ENCODE results near the gene NSMCE4A.
"Not testable (repeated sequence)": the region's sequence is repeated elsewhere in the genome, so short reads cannot be mapped to it uniquely, and the experiment has no call there.

Gene NSMCE4A

DNA sequence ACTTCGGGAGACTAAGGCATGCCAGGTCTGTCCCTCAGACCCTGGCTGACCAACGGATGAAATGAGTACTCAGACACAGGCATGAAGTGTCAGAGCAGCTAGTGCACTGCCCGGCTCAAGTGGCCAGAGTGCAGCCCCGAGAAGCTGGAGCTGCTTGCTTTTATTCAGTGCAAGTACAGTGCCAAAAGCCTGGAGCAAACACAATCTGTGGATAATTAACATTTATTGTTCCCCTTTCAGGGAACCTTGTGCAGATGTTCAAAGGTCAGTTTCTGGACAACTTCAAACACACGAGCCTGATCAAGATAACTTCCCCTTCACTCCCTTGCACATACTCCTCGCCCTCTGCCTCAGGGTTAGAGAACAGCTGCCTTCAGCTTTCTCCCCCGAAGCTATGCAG lies 39.3 kb downstream of the NSMCE4A start:
- DNase-seq, result no peak

DNA sequence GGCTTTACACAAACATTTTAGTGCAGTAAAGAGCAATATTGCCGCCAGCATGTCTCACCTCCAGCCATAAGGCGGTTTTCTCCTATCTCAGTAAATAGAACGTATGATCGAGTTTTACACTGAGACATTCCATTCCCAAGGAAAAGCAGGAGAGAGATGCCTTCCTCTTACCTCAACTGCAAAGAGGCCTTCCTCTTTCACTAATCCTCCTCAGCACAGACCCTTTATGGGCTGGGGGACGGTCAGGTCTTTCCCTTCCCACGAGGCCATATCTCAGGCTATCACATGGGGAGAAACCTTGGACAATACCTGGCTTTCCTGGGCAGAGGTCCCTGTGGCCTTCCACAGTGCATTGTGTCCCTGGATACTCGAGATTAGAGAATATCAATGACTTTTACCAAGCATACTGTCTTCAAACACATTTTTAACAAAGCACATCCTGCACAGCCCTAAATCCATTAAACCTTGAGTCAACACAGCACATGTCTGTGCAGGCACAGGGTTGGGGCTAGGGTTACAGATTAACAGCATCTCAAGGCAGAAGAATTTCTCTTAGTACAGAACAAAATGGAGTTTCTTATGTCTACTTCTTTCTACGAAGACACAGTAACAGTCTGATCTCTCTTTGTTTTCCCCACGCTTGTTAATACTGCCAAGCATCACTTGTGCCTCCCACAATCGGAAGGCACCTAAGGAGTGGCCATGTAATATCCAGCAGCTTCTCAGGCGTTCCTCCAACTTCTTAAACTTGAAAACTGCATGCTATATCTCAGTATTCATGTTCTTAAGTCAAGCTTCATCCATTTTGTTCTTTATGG lies 44.5 kb downstream of the NSMCE4A start:
- not testable (repeated sequence) for DNase-seq

DNA sequence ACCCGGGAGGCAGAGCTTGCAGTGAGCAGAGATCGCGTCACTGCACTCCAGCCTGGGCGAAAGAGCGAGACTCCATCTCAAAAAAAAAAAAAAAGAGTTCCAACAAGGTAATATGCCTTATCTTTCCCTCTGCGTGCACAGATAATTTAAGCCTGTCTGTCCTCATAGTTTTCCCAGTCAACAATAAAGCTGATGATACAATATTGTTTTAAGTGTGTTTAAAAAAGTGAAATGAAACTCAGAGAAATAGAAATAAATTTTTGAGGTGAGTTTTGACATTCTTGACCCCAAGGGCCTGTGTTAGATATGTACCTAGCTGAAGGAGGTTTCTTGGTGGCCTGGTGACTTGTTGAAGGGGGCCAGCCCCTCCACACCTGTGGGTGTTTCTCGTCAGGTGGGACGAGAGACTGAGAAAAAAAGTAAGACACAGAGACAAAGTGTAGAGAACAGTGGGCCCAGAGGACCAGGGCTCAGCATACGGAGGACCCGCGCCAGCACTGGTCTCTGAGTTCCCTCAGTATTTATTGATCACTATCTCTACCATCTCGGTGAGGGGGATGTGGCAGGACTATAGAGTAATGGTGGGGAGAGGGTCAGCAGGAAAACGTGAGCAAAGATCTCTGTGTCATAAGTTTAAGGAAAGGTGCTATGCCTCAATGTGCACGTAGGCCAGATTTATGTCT lies 45.3 kb downstream of the NSMCE4A start:
- DNase-seq, result not testable (repeated sequence)

DNA sequence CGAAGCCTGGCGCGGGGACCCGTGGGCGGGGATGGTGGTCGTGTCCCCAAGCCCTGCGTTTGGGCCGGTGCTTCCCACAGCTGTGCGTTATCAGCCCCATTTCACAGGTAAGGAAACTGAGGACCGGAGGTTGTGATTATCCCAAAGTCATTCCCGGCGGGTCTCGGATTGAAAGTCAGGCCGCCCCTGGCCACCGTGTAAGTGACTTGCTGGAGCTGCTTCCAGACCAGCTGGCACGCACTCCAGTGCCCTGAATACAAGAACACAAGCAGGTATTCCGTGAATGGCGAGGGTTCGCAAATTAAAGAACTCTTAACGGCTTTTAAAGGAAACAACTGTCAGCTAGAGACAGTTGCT lies 46.5 kb downstream of the NSMCE4A start:
- DNase-seq, result no peak

DNA sequence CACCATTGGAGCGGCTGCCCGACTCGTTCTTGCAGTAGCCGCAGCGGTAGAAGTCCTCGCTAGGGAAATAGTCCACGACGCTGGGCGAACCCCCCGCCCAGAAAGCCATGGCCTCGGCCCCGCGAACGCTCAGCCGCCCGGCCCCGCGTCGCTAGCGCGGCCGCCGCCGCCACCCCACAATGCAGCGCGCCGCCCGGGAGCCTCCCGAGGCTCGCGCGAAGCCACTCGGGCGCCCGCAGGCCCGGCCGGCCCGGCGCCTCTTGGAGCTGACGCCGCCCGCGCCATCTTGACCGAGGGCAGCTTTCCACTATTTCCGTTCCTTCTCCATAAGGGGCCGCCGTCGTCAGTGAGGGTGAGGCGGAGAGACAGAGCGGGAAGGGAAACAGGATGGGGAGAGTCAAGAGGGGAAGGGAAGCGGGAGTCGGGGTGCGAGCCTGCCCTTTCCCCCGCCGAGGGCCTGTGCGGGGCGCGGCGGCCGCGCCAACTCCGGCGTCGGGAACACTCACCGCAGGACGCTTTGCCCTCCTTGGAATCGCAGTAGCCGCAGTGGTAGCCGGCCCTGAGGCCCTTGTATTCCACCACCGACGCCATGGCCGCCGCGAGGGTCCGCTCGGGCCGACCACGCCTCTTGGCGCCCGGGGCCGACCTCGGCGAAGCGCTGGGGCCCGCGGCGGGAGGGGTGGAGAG lies 47.0 kb downstream of the NSMCE4A start, which contains the start of gene ATE1:
Gene ATE1, minus strand, starts transcription at position 191 of the 687 bp plus-strand sequence. Its CDS starts 82 bp downstream, at position 109.
- peak; percentile 73 for DNase-seq

DNA sequence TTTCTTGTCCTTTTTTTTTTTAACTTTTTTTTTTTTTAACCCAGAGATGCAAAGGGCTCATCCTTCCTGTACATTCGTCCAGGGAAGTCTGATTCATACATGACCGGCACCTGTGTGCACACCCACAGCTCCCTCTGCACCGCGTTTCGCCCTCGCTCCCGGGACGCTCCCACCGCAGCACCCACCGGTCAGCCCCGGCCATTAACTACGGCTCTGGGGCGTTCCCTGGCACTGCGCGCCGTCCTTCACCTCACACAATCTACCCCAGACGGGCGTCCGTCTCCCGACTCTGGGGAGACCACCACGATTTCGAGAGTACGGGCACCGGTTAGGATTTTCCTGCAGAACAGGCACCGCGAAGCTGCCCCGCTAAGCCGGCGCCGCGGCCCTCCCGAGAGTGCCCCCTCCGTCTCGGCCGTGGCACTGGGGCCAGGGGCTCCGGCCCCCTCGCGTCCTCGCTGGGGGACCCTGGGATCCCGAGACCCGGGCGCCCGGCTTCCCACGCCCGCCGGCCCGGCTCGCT lies 47.6 kb downstream of the NSMCE4A start:
- peak; percentile 25 for DNase-seq

DNA sequence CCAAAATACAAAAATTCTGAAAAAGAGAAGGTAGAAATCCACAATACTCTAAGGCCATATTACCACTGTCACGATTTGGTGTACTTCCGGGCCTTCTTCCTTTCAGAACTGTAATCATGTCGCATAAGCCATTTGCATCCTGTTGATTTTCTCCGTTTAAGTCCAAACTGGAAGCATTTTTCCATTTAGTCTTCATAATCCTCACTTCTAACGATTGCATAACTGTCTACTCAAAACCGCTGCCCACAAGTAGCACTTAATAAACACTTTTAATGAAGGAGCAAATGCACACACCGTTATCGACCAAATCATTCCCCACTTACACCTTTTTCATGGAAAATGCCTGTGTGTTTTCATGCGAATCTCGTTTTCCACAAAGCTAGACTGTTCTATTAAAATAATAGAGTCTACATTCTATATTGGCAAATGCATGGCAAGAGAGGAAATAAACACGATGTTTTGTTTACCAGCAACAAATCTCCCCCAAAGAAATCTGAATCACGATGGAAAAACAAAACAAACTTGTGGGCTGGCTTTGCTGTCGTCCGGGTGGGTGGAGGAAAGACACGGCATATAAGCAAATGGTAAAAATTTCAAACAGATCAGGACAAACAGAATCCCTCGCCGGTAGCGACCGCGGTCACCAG lies 48.2 kb downstream of the NSMCE4A start:
- DNase-seq, result no peak

DNA sequence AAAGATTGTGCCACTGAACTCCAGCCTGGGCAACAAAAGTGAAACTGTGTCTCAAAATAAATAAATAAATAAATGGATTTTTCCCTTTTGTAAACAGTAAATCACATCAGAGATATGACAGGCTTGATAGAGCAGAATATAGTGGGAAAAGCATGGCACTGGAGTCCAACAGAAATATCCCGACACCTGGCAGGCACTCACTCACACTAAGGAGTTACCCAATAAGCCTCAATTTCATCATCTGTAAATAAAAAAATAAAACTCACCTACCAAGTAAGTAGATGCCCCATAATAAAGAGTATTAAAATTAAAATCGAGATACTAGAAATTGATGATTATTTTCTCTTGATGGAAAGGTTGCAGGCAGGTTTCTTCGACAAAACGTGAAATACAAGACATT lies 48.9 kb downstream of the NSMCE4A start:
- no peak for DNase-seq

DNA sequence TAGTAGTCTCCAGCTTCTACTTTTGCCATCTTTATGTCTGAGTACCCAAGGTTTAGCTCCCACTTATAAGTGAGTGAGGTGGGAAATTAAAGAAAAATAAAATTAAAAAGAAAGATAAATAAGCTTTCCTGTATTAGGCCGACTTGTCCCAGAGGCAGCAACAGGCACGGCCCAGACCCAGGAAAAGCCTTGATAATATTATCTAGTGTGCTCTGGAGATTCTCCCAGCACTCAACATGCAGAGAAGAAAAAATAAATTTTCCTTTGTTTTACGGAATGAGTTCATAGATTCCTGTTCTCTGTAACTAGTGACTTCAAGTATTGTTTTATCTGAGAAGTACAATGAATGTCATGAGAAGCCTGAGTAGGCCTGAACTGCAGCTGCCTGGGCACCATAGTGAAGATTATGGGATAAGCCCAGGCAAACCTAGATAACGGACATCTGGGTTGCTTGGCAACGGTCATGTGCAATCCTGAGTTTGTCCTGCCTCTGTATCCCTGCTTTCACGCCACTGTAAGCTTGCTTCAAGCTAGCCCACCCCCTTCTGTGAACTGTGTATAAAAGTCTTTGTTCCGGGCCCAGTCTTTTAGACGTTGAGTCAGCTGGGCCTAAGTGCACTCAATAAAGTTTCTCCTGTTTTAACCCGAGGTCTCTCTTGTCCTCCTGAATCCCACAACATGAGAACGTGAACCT lies 53.6 kb downstream of the NSMCE4A start:
- no peak for DNase-seq

DNA sequence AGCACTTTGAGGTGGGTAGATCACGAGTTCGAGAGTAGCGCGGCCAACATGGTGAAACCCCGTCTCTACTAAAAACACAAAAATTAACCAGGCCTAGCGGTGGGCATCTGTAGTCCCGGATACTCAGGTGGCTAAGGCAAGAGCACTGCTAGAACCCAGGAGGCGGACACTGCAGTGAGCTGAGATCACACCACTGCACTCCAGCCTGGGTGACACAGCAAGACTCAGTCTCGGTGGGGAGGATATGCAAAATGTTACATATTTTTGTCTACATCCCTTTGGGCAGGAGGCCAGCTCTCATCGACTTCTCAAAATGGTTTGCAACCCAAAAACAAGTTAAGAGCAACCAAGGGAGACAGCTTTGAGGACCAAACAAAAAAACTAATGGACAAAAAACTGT lies 55.4 kb downstream of the NSMCE4A start:
- DNase-seq, result no peak

DNA sequence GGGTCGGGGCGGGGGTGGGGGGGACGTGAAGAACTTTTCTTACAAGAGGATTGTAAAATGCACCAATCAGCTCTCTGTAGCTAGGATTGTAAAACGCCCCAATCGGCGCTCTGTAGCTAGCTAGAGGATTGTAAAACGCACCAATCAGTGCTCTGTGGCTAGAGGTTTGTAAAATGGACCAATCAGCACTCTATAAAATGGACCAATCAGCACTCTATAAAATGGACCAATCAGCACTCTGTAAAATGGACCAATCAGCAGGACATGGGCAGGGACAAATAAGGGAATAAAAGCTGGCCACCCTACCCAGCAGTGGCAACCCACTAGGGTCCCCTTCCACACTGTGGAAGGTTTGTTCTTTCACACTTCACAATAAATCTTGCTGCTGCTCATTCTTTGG lies 56.2 kb downstream of the NSMCE4A start:
- not testable (repeated sequence) for DNase-seq

DNA sequence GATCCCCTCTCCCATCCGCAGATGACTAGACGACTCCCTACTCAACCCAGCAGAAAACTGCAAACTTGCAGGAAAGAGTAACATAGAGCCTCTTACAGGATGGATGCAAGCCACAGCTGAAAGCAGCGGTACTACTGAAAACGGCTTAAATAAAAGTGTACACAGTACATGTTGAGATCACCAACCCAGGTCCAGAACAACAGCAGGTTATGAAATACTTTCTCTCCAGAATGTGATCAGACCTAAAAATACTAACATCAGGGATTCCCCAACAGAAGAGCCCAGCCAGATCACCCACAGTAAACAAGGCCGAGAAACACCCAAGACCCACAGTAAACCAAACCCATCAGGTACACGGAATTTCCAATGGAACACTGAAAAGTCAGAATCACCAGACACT lies 60.4 kb downstream of the NSMCE4A start:
- no peak for DNase-seq

DNA sequence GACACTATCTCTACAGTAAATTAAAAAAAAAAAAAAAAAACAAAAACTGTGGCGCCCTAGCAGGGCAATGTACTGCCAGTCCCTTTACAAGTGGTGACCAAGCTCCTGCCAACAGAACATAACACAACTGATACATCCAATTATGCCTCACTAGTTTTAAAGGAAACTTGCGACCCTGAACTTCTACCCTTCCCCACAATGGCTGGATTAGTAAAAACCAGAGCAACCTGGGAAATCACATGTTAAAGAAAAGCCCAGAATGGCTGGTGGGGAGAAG lies 63.7 kb downstream of the NSMCE4A start:
- DNase-seq, result no peak

DNA sequence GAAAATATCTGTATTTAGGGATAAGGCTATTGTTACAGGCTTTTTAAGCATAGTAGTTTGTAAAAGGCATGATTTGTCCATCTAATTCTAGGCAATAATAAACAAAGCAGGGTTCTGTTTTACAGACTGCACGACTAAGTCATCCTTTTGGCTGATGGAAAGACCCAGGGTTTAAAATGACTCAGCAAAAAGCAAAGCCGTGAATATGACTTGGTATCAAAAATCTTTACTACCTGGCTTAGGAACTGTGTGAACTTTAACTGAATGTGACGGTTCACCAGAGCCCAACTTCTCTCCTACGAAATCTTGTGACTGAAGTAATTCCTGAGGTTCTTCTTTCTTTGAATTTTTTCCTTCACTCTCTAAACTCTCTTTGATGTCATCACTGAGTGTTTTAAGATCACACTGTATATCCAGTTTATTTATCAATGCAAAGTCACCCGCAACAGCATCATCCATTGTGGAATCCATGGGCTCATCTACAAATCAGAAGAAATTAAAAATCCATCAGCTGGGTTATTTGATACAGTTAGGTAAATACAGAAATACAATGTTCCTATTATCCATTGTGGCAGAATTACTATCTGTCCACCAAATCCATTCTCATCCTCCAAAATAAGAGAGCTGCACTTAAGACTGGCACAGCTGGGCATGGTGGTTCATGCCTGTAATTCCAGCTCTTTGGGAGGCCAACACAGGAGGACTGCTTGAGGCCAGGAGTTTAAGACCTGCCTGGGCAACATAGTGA lies 64.2 kb downstream of the NSMCE4A start:
- no peak for DNase-seq

Data from activated gamma-delta T cell (primary cell).